SK-N-SH treated with all-trans-retinoic acid at 6 μM for 48 hours (cell line): ENCODE measurements around the gene KRT73.
"Not testable (repeated sequence)": the region's sequence is repeated elsewhere in the genome, so short reads cannot be mapped to it uniquely, and the experiment has no call there.

Source experiments
- ATAC-seq: fragments of 200-7000 bp; cut with Tn5 transposase; 3 replicates; pipeline ENCODE4 v1.9.1; 2020; ENCODE audit warnings: mild to moderate bottlenecking, moderate library complexity
- ARNTL ChIP-seq: fragments of 450-650 bp; formaldehyde crosslinking; IDR thresholded peaks from 2 replicates; pipeline ENCODE4 v1.5.0; 2020; ENCODE audit warnings: low read depth, mild to moderate bottlenecking, moderate library complexity, borderline replicate concordance
- BACH2 ChIP-seq: fragments of 250-450 bp; sonication (Bioruptor Pico); IDR thresholded peaks from 2 replicates; pipeline ENCODE4 v1.9.0; 2021; ENCODE audit warnings: mild to moderate bottlenecking, borderline replicate concordance
- CREB5 ChIP-seq: fragments of 250-450 bp; sonication (Bioruptor Pico); IDR thresholded peaks from 2 replicates; pipeline ENCODE4 v1.5.1; 2020; ENCODE audit warnings: low read depth, mild to moderate bottlenecking, moderate library complexity
- CSDC2 ChIP-seq: fragments of 250-450 bp; sonication (Bioruptor Pico); IDR thresholded peaks from 2 replicates; pipeline ENCODE4 v1.5.0; 2020; ENCODE audit warnings: mild to moderate bottlenecking, moderate library complexity
- CSRNP3 ChIP-seq: fragments of 250-450 bp; sonication (Bioruptor Pico); IDR thresholded peaks from 2 replicates; pipeline ENCODE4 v1.5.1; 2021; ENCODE audit warnings: mild to moderate bottlenecking, moderate library complexity
- ESRRG ChIP-seq: fragments of 250-450 bp; sonication (Bioruptor Pico); IDR thresholded peaks from 2 replicates; pipeline ENCODE4 v1.6.1; 2021; ENCODE audit warnings: mild to moderate bottlenecking
- GLIS3 ChIP-seq: fragments of 250-450 bp; sonication (Bioruptor Pico); IDR thresholded peaks from 2 replicates; pipeline ENCODE4 v1.5.0; 2020; ENCODE audit warnings: mild to moderate bottlenecking, moderate library complexity
- ISL1 ChIP-seq: fragments of 250-450 bp; sonication (Bioruptor Pico); IDR thresholded peaks from 2 replicates; pipeline ENCODE4 v2.1.2; 2022; ENCODE audit warnings: mild to moderate bottlenecking, moderate library complexity
- OSR1 ChIP-seq: fragments of 250-450 bp; sonication (Bioruptor Pico); IDR thresholded peaks from 2 replicates; pipeline ENCODE4 v1.8.0; 2022; ENCODE audit warnings: moderate library complexity, mild to moderate bottlenecking, inconsistent platforms
- PATZ1 ChIP-seq: fragments of 250-450 bp; sonication (Bioruptor Pico); IDR thresholded peaks from 2 replicates; pipeline ENCODE4 v1.8.0; 2020; ENCODE audit warnings: mild to moderate bottlenecking, moderate library complexity, borderline replicate concordance
- PPARA ChIP-seq: fragments of 250-450 bp; sonication (Bioruptor Pico); IDR thresholded peaks from 2 replicates; pipeline ENCODE4 v1.5.0; 2020; ENCODE audit warnings: mild to moderate bottlenecking, borderline replicate concordance
- RARB ChIP-seq: fragments of 250-450 bp; sonication (Bioruptor Pico); IDR thresholded peaks from 2 replicates; pipeline ENCODE4 v1.8.0; 2021; ENCODE audit warnings: mild to moderate bottlenecking, moderate library complexity
- TCF4 ChIP-seq: fragments of 250-450 bp; sonication (Bioruptor Pico); IDR thresholded peaks from 2 replicates; pipeline ENCODE4 v1.8.0; 2021; ENCODE audit warnings: mild to moderate bottlenecking, moderate library complexity, borderline replicate concordance
- TOX ChIP-seq: fragments of 250-450 bp; sonication (Bioruptor Pico); IDR thresholded peaks from 2 replicates; pipeline ENCODE4 v1.8.0; 2021; ENCODE audit warnings: mild to moderate bottlenecking, moderate library complexity, borderline replicate concordance
- TSHZ2 ChIP-seq: fragments of 250-450 bp; sonication (Bioruptor Pico); IDR thresholded peaks from 2 replicates; pipeline ENCODE4 v1.5.0; 2020; ENCODE audit warnings: mild to moderate bottlenecking, moderate library complexity
- ZFP3 ChIP-seq: fragments of 250-450 bp; sonication (Bioruptor Pico); IDR thresholded peaks from 2 replicates; pipeline ENCODE4 v1.5.0; 2020; ENCODE audit warnings: mild to moderate bottlenecking, moderate library complexity
- ZFP30 ChIP-seq: fragments of 450-650 bp; formaldehyde crosslinking; IDR thresholded peaks from 2 replicates; pipeline ENCODE4 v1.5.0; 2022; ENCODE audit warnings: mild to moderate bottlenecking, moderate library complexity
- ZNF565 ChIP-seq: fragments of 450-650 bp; formaldehyde crosslinking; conservative IDR thresholded peaks from 2 replicates; pipeline ENCODE4 v1.5.0; 2020; ENCODE audit warnings: low read depth, mild to moderate bottlenecking, moderate library complexity
- ZNF70 ChIP-seq: fragments of 450-650 bp; formaldehyde crosslinking; IDR thresholded peaks from 2 replicates; pipeline ENCODE4 v1.5.0; 2020; ENCODE audit warnings: mild to moderate bottlenecking, moderate library complexity
- ZNF8 ChIP-seq: fragments of 450-650 bp; formaldehyde crosslinking; IDR thresholded peaks from 2 replicates; pipeline ENCODE4 v1.5.0; 2020; ENCODE audit warnings: mild to moderate bottlenecking, moderate library complexity

KRT73 gene

GRCh38 chr12:52598966-52599365, 19.4 kb downstream of the KRT73 start:
- ATAC-seq: no peak
- TF ChIP-seq TOX (CRISPR knock-in tag) (no peak), ISL1 (no peak), GLIS3 (CRISPR knock-in tag) (no peak), ARNTL (CRISPR knock-in tag) (no peak), ZNF70 (CRISPR knock-in tag) (no peak)

GRCh38 chr12:52594237-52594636, 24.1 kb downstream of the KRT73 start:
- not testable (repeated sequence) for ATAC-seq

- TF ChIP-seq PATZ1 (CRISPR knock-in tag): no peak
- no peak for TF ChIP-seq ZNF565 (CRISPR knock-in tag)
- TF ChIP-seq TOX (CRISPR knock-in tag): no peak
- no peak for TF ChIP-seq RARB (CRISPR knock-in tag)
- no peak for ATAC-seq
Observed at GRCh38 chr12:52591521-52591920, 26.8 kb downstream of the KRT73 start.

GRCh38 chr12:52590021-52590420, 28.3 kb downstream of the KRT73 start:
- TF ChIP-seq TCF4 (CRISPR knock-in tag) (no peak), PPARA (CRISPR knock-in tag) (no peak), ZFP3 (CRISPR knock-in tag) (no peak), RARB (CRISPR knock-in tag) (no peak), CREB5 (CRISPR knock-in tag) (no peak), ZNF8 (CRISPR knock-in tag) (no peak), ZFP30 (CRISPR knock-in tag) (no peak), CSRNP3 (no peak), ARNTL (CRISPR knock-in tag) (no peak), TOX (CRISPR knock-in tag) (no peak), ESRRG (CRISPR knock-in tag) (no peak)
- ATAC-seq: no peak

GRCh38 chr12:52587563-52587962, 30.8 kb downstream of the KRT73 start:
- TF ChIP-seq CSDC2 (CRISPR knock-in tag): no peak
- TF ChIP-seq ZFP3 (CRISPR knock-in tag): no peak
- no peak for TF ChIP-seq PATZ1 (CRISPR knock-in tag)
- TF ChIP-seq, all 23 proteins: peak for 0
- ATAC-seq: no peak

- ATAC-seq: no peak
- TF ChIP-seq ARNTL (CRISPR knock-in tag) (no peak), ZNF565 (CRISPR knock-in tag) (no peak), TSHZ2 (CRISPR knock-in tag) (no peak), CSRNP3 (no peak), CREB5 (CRISPR knock-in tag) (no peak), OSR1 (CRISPR knock-in tag) (no peak), TCF4 (CRISPR knock-in tag) (no peak), ZNF70 (CRISPR knock-in tag) (no peak), ESRRG (CRISPR knock-in tag) (no peak), BACH2 (CRISPR knock-in tag) (no peak)
Observed at GRCh38 chr12:52585946-52586345, 32.4 kb downstream of the KRT73 start.
